Brain pericyte (primary cell): ENCODE measurements around the gene TTC3.
"Not testable (repeated sequence)": the region's sequence is repeated elsewhere in the genome, so short reads cannot be mapped to it uniquely, and the experiment has no call there.

Experiments used
- DNase-seq: peaks from one replicate; pipeline ENCODE4 v3.0.0-alpha.2; 2012; ENCODE audit warnings: low read depth, low spot score

The TTC3 gene

GRCh38 chr21:37072988-37073416 is at the start of gene TTC3, which contains the start of gene PIGP:
Gene TTC3 (plus strand): TSS chr21:37073254. CDS start chr21:37087258, 14,004 bp downstream.
Gene PIGP (minus strand): TSS chr21:37073071. CDS start chr21:37072515, 556 bp downstream.
- peak; percentile 85 for DNase-seq

- no peak for DNase-seq
Observed at GRCh38 chr21:37026499-37026898, 46.6 kb upstream of the TTC3 start.

- no peak for DNase-seq
Observed at GRCh38 chr21:37028570-37028969, 44.5 kb upstream of the TTC3 start.

- no peak for DNase-seq
Observed at GRCh38 chr21:37030864-37031263, 42.2 kb upstream of the TTC3 start.

- DNase-seq, result no peak
Observed at GRCh38 chr21:37032293-37032692, 40.8 kb upstream of the TTC3 start.

- DNase-seq, result peak; percentile 25
Observed at GRCh38 chr21:37032877-37033471, 40.1 kb upstream of the TTC3 start.

- not testable (repeated sequence) for DNase-seq
Observed at GRCh38 chr21:37034394-37034793, 38.7 kb upstream of the TTC3 start.

- no peak for DNase-seq
Observed at GRCh38 chr21:37036177-37036576, 36.9 kb upstream of the TTC3 start.

- DNase-seq, result no peak
Observed at GRCh38 chr21:37039411-37040075, 33.5 kb upstream of the TTC3 start.

GRCh38 chr21:37040212-37040611 is 32.8 kb upstream of the TTC3 start:
- DNase-seq, result no peak

GRCh38 chr21:37041706-37042271 is 31.3 kb upstream of the TTC3 start:
- no peak for DNase-seq

GRCh38 chr21:37043818-37044217 is 29.2 kb upstream of the TTC3 start:
- no peak for DNase-seq

GRCh38 chr21:37044643-37045042 is 28.4 kb upstream of the TTC3 start:
- DNase-seq, result no peak

GRCh38 chr21:37045149-37045548 is 27.9 kb upstream of the TTC3 start:
- no peak for DNase-seq

GRCh38 chr21:37045556-37045955 is 27.5 kb upstream of the TTC3 start:
- DNase-seq, result no peak

- DNase-seq, result no peak
Observed at GRCh38 chr21:37047079-37047478, 26.0 kb upstream of the TTC3 start.

GRCh38 chr21:37049741-37050140 is 23.3 kb upstream of the TTC3 start:
- DNase-seq, result not testable (repeated sequence)

GRCh38 chr21:37055271-37055855 is 17.7 kb upstream of the TTC3 start:
- DNase-seq, result no peak

- DNase-seq, result no peak
Observed at GRCh38 chr21:37057614-37058013, 15.4 kb upstream of the TTC3 start.

- no peak for DNase-seq
Observed at GRCh38 chr21:37058261-37058660, 14.8 kb upstream of the TTC3 start.

- DNase-seq, result no peak
Observed at GRCh38 chr21:37059181-37059580, 13.9 kb upstream of the TTC3 start.

- peak; percentile 95 for DNase-seq
Observed at GRCh38 chr21:37060296-37060695, 12.8 kb upstream of the TTC3 start.
